Stimulated activated CD8-positive, alpha-beta memory T cell treated with anti-CD3 and anti-CD28 coated beads, Interleukin-7, amount 100 ng/mL, for 4 hours (primary cell): ENCODE measurements around the gene GREM2.
A peak's percentile ranks its signal among the peaks of the same experiment; 100 is the strongest.

Experiments used
- DNase-seq, 2 donors: peaks; one replicate each; pipeline ENCODE4 v3.0.0-alpha.2; 2020; ENCODE audit warnings: low read depth in 2 of 2

GREM2 gene

GRCh38 chr1:240610636-240611035, 1.3 kb downstream of the GREM2 start:
- DNase-seq = no peak

DNA sequence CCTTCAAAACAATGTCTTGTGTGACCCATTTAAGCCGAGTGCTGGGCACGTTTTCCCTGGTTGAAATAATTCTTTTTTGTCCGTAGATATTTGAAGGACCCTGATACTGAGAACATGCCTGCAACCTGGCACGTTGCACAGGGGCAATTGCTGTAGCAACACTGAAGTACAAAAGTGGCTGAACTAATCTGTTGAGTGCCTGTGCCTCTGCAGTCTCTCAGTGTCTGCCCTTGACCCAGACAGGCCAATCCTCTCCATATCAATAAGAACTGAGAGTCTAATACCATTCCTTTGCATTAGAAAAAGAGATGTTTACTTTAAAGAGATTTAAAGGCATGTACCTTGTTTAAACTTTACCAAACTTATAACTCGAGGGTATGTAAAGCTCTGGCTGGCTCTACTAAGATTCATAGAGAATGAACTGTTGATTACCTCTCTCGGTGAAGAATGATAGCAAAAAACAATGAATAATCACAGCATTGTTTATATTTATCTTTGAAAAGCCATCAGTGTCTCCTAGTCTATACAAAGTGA, 2.4 kb downstream of the GREM2 start:
- no peak for DNase-seq

- DNase-seq = no peak
Measured at GRCh38 chr1:240608707-240609106, 3.2 kb downstream of the GREM2 start.

- DNase-seq = no peak
Measured at GRCh38 chr1:240607006-240607405, 4.9 kb downstream of the GREM2 start.

DNA sequence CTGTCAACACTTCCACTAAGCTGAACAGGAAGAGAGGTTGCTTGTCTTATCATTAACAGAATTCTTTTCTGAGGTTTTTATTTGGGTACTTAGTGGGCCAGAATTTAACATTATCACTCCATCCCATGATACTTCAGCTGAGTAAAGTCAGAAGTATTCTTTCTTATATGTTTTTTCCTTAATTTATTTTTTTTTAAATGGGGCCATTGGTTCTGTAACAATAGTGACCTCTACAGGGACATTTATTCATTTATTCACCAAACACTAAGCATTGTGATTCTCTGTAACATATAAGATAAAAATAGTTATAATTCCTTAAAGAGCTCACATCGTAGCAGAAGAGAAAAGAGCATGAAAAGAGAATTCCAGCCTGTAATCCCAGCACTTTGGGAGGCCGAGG, 9.8 kb downstream of the GREM2 start:
- no peak for DNase-seq

DNA sequence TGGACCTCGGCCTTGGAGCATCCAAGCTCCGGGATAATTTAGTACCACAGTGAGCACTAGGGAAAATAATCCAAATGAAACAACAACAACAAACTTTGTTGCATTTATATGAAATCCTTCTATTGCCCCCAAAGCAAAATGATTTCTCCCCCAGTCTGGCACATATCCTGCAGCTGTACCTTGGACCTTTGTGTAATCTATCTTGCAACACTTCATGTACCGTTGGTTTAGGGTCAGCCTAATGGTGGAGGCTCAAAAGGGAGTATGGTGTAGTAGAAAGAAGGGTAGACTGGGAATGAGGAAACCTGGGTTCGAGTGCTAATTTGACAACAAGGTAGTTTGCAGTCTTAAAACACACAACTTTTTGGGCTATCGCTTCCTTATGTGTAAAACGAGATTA, 12.1 kb downstream of the GREM2 start:
- DNase-seq = no peak

GRCh38 chr1:240599299-240599698, 12.7 kb downstream of the GREM2 start:
- no peak for DNase-seq

- DNase-seq = no peak
Measured at GRCh38 chr1:240598216-240599001, 13.5 kb downstream of the GREM2 start.

- no peak for DNase-seq
Measured at GRCh38 chr1:240597153-240597745, 14.7 kb downstream of the GREM2 start.

DNA sequence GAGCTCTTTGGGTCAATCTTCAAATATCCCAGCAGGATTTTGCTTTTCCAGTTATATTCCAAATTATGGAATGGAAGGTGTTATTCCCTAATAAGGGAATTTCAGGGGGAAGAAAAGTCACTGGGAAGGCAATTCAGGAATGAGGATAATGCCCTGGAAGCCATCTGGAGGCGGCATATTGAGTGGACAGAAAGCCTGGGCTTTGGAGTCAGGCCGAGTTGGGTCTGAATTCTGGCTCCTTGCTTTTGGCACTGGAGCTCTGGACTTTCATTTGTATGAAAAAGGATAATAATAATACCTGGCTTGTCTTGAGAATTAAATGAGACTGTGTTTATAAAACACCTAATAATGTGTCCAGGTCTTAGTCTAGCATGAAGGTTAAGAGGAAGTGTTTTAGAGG, 16.5 kb downstream of the GREM2 start:
- no peak for DNase-seq

DNA sequence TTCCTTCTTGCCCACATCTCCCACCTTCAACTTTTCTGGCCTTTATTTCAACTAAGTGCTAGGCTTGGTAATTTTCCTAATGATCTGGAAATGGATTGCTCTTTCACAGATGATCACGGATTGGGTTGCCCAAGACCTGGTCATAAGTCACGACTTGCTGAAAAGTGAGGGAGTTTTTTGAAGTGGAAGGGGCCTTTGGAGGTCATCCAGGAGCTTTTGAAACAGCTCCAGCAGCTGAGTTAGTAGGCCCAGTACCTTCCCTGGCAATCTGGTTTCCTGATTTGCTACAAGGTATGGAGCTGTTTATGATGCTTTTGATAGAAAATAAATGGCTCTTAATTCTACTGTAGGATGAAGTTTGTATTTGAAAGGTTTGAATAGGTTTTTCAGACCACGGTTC, 20.4 kb downstream of the GREM2 start:
- DNase-seq = no peak

GRCh38 chr1:240591078-240591477, 20.9 kb downstream of the GREM2 start:
- no peak for DNase-seq

- no peak for DNase-seq
Measured at GRCh38 chr1:240589585-240590110, 22.3 kb downstream of the GREM2 start.

DNA sequence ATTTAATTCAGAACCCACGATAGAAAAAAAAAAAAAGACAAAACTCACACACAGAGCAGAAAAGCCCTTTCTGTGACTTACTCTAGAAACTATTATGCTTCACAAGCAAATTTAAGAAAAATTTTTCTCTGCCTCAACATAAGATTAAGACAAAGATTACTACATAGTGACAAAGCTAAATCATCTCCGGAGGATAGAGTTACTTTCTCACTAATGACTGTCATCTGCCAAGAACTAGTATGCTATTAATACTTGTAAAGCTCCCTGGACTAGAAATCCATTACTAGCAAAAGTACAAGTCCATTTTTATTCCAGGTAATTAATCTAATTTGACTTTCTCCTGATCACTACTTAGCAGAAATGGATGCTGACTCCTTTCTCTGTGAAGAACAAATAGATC, 25.9 kb downstream of the GREM2 start:
- DNase-seq = no peak

GRCh38 chr1:240582953-240583352, 29.0 kb downstream of the GREM2 start:
- DNase-seq = no peak

GRCh38 chr1:240579511-240579910, 32.4 kb downstream of the GREM2 start:
- no peak for DNase-seq

- no peak for DNase-seq
Measured at GRCh38 chr1:240577095-240577494, 34.9 kb downstream of the GREM2 start.

- peak in 1 of 2 donors; percentile 0 for DNase-seq
Measured at GRCh38 chr1:240575981-240576662, 35.8 kb downstream of the GREM2 start.

GRCh38 chr1:240572328-240572727, 39.6 kb downstream of the GREM2 start:
- no peak for DNase-seq

- DNase-seq = no peak
Measured at GRCh38 chr1:240571782-240572181, 40.2 kb downstream of the GREM2 start.

- DNase-seq = no peak
Measured at GRCh38 chr1:240567066-240567465, 44.9 kb downstream of the GREM2 start.

DNA sequence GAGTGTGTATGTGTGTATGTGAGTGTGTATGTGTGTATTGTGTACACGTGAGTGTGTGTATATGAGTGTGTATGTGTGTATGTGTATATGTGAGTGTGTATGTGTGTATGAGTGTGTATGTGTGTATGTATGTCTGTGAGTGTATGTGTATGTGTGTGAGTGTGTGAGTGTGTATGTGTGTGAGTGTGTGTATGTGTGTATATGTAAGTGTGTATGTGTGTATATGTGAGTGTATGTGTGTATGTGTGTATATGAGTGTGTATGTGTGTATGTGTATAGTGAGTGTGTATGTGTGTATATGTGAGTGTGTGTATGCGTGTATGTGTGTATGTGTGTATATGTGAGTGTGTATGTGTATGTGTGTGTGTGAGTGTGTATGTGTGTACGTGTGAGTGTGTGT, 49.2 kb downstream of the GREM2 start:
- no peak for DNase-seq
